Left lobe of liver (tissue), 2 donors: ENCODE data around the gene TPPP. TPM values are rescaled to one million over a fixed set of nuclear protein-coding genes. Genes with fewer than 3 reads are reported as not detected.

ENCODE experiments used
- ATAC-seq: fragments of 200-7000 bp; cut with Tn5 transposase; one replicate; pipeline ENCODE4 v1.9.1; 2020; ENCODE audit warnings: mild to moderate bottlenecking, moderate library complexity
- DNase-seq: peaks from one replicate; pipeline ENCODE4 v3.0.0-alpha.2; 2020; ENCODE audit warnings: low spot score
- total RNA-seq: library from RNA; stranded (reverse); gene quantifications from one replicate; pipeline ENCODE4 v1.2.1, GENCODE V29; 2021
- donor health status: DM: no; HTN: no; CAD: no; lungs with moderate emphysema.
- donor health status: DM: no; HTN: yes; CAD: no.

The TPPP gene
- total RNA-seq, 1 donor from 2014 or later, result 4.1 TPM

- DNase-seq, result no peak
- ATAC-seq, result no peak
Measured at GRCh38 chr5:651296-652022, 41.7 kb downstream of the TPPP start.

- ATAC-seq, result no peak
- DNase-seq, result no peak
Measured at GRCh38 chr5:647727-648126, 45.4 kb downstream of the TPPP start.

- no peak for ATAC-seq
- DNase-seq, result no peak
Measured at GRCh38 chr5:647311-647710, 45.8 kb downstream of the TPPP start.

- ATAC-seq, result no peak
Measured at GRCh38 chr5:646396-647201, 46.6 kb downstream of the TPPP start.

GRCh38 chr5:645421-645820, 47.7 kb downstream of the TPPP start:
- ATAC-seq (no peak), DNase-seq (no peak)

More at GRCh38 chr5:646396-647201, 46.6 kb downstream of the TPPP start:
- DNase-seq, result no peak

GRCh38 chr5:644971-645370, 48.2 kb downstream of the TPPP start:
- DNase-seq, result no peak
- ATAC-seq, result no peak

- ATAC-seq (no peak), DNase-seq (no peak)
Measured at GRCh38 chr5:644509-644908, 48.6 kb downstream of the TPPP start.

GRCh38 chr5:643811-644271, 49.3 kb downstream of the TPPP start:
- ATAC-seq (no peak), DNase-seq (no peak)

GRCh38 chr5:643351-643801, 49.8 kb downstream of the TPPP start:
- ATAC-seq, result no peak
- no peak for DNase-seq

- no peak for ATAC-seq
- DNase-seq, result no peak
Measured at GRCh38 chr5:642481-642880, 50.7 kb downstream of the TPPP start.

- ATAC-seq (no peak), DNase-seq (no peak)
Measured at GRCh38 chr5:641331-641765, 51.8 kb downstream of the TPPP start.

GRCh38 chr5:640461-641330, 52.5 kb downstream of the TPPP start:
- no peak for ATAC-seq
- no peak for DNase-seq

- ATAC-seq (no peak), DNase-seq (no peak)
Measured at GRCh38 chr5:639584-640213, 53.5 kb downstream of the TPPP start.

GRCh38 chr5:639253-639530, 54.0 kb downstream of the TPPP start:
- no peak for DNase-seq
- ATAC-seq, result no peak

GRCh38 chr5:638501-639252, 54.5 kb downstream of the TPPP start:
- DNase-seq (no peak), ATAC-seq (no peak)

- ATAC-seq (no peak), DNase-seq (no peak)
Measured at GRCh38 chr5:637581-638450, 55.3 kb downstream of the TPPP start.

- DNase-seq (no peak), ATAC-seq (no peak)
Measured at GRCh38 chr5:636951-637350, 56.2 kb downstream of the TPPP start.

- DNase-seq (no peak), ATAC-seq (no peak)
Measured at GRCh38 chr5:635306-636055, 57.7 kb downstream of the TPPP start.
